Activated effector memory CD4-positive, alpha-beta T cell treated with anti-CD3 and anti-CD28 coated beads, Interleukin-2, amount 50 U/mL, for 16 hours (primary cell): ENCODE results near the gene FMNL2.

Experiments
- DNase-seq: peaks from one replicate; pipeline ENCODE4 v3.0.0-alpha.2; 2020

FMNL2 gene

DNA sequence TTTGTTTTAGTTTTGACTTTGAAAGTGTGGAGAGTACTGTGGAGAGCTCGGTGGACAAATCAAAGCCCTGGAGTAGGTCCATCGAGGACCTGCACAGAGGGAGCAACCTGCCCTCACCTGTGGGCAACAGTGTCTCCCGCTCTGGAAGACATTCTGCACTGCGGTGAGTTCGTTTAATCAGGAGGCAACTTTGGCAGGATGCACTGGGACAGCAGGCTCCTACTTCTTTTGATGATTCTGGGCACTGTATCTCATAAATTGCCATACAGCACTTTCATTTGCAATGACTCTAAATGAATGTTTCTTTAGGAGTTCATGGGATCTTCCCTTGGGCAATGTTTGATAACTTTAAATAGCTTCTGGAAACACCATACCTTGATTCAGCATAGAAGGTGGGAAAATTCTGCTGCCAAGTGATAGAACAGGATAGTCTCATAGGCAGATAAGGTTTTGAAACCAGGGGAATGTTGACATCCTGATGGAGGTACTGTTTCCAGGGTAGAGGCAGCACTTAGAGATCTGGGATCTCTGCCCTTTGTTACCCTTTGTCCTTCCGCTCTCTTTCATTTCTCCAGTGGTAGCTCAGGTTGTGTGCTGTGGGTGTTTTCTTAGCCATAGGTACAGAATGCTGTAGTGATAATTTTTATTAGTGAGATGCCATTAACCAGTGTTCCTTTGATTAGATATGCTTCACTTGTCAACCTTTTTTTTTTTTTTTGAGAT, 226.1 kb downstream of the FMNL2 start:
- no peak for DNase-seq

GRCh38 chr2:152562198-152562884, 227.4 kb downstream of the FMNL2 start:
- no peak for DNase-seq

DNA sequence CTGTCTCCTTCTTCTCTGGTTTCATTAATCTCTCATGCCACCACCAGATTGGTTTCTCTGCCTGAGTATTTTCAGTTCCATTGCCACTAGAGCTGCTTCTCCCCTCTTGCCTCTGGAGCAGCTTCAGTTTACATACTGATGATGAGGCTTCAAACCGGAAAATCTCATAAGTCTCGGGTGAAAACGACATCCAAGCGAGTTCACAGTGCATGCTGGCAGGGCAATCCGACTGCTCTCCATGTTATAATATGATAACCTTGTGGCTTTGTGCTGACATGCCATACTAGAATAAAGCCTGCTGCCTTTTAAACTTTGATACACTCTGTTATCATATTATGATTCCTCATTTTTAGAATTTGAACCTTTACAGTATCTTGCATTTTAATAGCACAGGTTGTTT, 228.8 kb downstream of the FMNL2 start:
- DNase-seq: no peak

GRCh38 chr2:152564754-152565551, 230.0 kb downstream of the FMNL2 start:
- DNase-seq: no peak

- DNase-seq: no peak
These were observed 231.1 kb downstream of the FMNL2 start for GRCh38 chr2:152565884-152566727.

GRCh38 chr2:152566728-152567069, 231.7 kb downstream of the FMNL2 start:
- no peak for DNase-seq

GRCh38 chr2:152568531-152568930, 233.6 kb downstream of the FMNL2 start:
- DNase-seq: no peak

DNA sequence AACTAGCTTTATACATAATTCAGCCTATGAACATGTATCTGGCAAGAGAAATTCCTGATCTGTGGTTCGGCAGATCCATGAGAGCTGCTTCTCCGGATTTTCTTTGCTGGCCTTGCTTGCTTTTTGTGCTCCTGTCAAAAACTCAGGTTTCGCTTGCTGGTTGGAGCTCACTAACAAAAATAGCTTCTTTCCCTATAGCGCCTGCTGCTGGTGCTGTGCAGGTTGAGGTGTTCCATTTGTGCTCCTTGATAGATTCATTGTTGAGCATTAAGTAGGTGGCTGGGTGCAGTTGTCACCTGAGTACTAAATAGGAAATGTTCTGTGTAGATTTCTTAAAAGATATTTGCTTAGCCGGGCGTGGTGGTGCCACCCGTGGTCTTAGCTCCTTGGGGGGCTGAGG, 234.2 kb downstream of the FMNL2 start:
- no peak for DNase-seq

GRCh38 chr2:152571048-152571766, 236.2 kb downstream of the FMNL2 start:
- no peak for DNase-seq

GRCh38 chr2:152572031-152572430, 237.1 kb downstream of the FMNL2 start:
- no peak for DNase-seq

DNA sequence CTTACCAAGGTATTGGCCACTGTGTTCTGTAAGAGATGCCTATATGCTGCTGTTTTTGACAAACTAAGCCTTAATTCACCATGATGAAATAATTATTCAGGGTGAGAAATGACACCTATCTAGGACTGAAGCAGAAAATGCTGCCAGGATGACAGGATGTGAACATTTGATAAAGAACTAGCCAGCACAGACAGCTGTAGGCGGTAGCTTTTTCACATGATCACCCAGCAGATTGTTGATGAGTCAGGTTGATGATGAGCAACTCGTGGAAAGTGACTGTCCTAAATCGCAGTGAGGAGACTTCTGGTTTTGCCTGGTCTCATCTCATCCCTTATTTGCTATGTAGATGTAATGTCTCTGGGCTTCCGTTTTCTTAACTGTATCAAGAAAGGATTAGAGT, 238.2 kb downstream of the FMNL2 start:
- DNase-seq: peak; percentile 65

GRCh38 chr2:152577579-152577978, 242.6 kb downstream of the FMNL2 start:
- DNase-seq: no peak

GRCh38 chr2:152578573-152578972, 243.6 kb downstream of the FMNL2 start:
- DNase-seq: no peak

GRCh38 chr2:152580714-152581113, 245.7 kb downstream of the FMNL2 start:
- DNase-seq: no peak

GRCh38 chr2:152581360-152581759, 246.4 kb downstream of the FMNL2 start:
- no peak for DNase-seq

DNA sequence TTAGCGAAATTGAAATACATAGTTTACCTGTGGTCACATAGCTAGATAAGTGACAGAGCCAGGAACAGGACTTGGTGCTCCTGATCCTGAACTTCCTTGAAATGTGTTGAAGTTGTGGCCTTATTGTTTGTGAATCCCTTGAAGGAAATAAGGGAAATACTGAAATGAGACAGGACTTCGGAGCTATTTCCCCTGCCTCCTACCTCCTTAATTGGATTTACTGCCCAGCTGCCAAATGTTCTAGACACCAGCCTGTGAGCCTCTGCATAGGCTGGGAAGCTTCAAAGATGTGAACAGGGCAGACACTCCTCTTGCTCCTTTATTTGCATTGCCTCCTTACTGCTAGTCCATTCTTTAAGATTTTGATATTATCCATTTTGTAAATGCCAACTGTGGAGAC, 247.1 kb downstream of the FMNL2 start:
- no peak for DNase-seq

GRCh38 chr2:152583512-152584229, 248.7 kb downstream of the FMNL2 start:
- no peak for DNase-seq

DNA sequence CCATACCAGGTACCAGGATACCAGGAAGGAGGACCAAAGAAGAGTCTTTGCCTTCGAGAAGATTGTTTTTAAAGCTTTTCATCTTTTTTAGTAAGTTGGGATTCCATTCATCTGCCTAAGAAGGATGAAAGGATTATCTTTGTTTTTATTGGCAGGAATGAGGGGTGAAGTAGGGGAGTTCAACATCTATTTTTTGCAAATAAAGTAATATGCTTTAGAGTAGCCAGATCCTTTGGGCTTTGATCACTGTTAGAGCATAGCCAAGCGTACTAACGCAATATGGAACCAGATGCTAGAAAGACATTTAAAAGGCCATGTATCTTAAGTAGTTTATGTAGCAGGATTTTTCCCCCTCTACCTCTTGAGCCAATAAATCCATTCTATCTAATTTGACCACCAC, 249.3 kb downstream of the FMNL2 start:
- DNase-seq: no peak

DNA sequence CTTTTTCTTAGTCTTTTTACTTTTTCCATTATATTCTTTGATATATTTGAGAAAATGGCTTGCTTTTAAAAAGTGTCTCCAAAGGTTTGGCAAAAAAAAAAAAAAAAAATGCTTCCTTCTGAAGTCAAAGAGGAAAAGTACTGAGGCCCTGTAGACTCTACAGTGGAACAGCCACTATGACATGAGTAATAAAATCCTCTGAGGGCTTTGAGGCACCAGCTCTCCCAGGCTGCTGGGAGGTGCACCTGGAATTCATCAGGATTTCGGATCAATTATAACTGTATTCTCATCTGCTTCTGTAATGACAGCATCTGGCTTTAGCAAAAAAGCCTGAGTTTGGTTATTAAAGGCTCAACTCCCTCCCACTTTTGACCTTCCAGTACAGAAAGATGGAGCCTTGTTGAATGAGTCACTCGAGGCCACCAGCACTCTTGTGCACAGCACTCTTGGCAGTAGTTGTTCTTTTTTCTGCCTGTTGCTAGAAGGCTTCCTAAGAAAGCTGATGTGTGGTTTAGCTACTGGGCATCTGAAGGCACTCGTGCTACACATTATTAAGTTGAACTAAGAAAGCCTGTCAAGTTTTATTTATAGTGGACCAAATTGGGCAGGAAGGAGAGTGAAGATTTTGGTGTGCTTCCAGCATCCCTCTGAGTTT, 251.0 kb downstream of the FMNL2 start:
- DNase-seq: no peak

- DNase-seq: no peak
These were observed 252.4 kb downstream of the FMNL2 start for GRCh38 chr2:152587187-152587947.
